Lower leg skin (tissue), 3 donors: ENCODE measurements around the gene FOXP1.

Experiments used
- CTCF ChIP-seq, 3 donors: fragments of 450-650 bp; IDR thresholded peaks; one replicate each; pipeline ENCODE4 v1.5.1; 2016; ENCODE audit warnings: antibody characterized with exemption in 3 of 3, mild to moderate bottlenecking in 3 of 3, moderate library complexity in 2 of 3
- POLR2A ChIP-seq, 2 donors: fragments of 450-650 bp; IDR thresholded peaks; one replicate each; pipeline ENCODE4 v1.6.1; 2016 to 2017; ENCODE audit warnings: antibody characterized with exemption in 2 of 2, mild to moderate bottlenecking in 1 of 2, moderate library complexity in 1 of 2

DNA sequence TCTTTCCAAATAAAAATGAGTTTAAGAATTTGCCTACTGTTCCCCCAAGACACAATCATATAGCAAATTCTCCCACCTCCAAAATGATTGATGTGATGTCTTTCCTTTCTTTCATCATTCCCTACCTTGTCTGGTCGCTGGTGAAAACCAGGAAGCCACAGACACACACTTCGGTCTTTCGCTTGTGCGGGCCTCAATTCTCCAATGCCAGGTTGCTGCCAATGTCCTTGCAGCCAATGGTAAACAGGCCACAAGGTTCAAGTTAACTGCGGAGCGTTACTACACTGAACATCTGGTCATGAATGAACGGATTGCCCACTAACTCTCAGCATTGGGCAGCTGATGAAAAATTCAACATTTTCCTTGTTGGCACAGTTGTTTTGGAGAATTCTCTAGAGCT is 192.2 kb downstream of the FOXP1 start:
- TF ChIP-seq CTCF (IDR thresholded peaks at IDR 0.05) (no peak), POLR2A (IDR thresholded peaks at IDR 0.05) (no peak)
